H1 (cell line): ENCODE results near the gene MAPK11. TPM values are rescaled to one million over a fixed set of nuclear protein-coding genes. Genes with fewer than 3 reads are reported as not detected.
A peak's percentile ranks its signal among the peaks of the same experiment; 100 is the strongest.

Experiments used
- CTCF ChIA-PET: fragments of 300-600 bp; sonication (Branson Sonifier 250); formaldehyde crosslinking; loops from one replicate; lab custom pipeline; 2021; ENCODE audit not compliant: partially characterized antibody; lab: Charles Lee
- POLR2A ChIA-PET: fragments of 300-600 bp; sonication (Branson Sonifier 250); formaldehyde crosslinking; loops from one replicate; lab custom pipeline; 2021; ENCODE audit warnings: inconsistent platforms; ENCODE audit not compliant: partially characterized antibody; lab: Charles Lee
- DNase-seq, 2 experiments: peaks; one replicate each; pipeline versions ENCODE4 v3.0.0 to v3.0.0-alpha.2; 2010 to 2022; ENCODE audit warnings: low spot score in 2 of 2, low read depth in 1 of 2, mixed read lengths in 1 of 2
- FAIRE-seq: peaks from 2 replicates; lab custom pipeline; 2011; peaks lifted over from hg19 to GRCh38; lab: Jason Lieb, UNC
- H2AFZ ChIP-seq: 2 replicates; pipeline ENCODE4 v1.8.1; 2012; ENCODE audit warnings: low read length, inconsistent platforms
- H2AK5ac ChIP-seq: 2 replicates; pipeline ENCODE4 v1.6.1; 2013; ENCODE audit warnings: low read depth, low read length
- H2BK120ac ChIP-seq: replicated peaks from 2 replicates; pipeline ENCODE3; 2013; ENCODE audit warnings: low read depth, low read length, inconsistent platforms
- H2BK12ac ChIP-seq: 2 replicates; pipeline ENCODE4 v1.6.1; 2013; ENCODE audit warnings: low read depth, low read length
- H2BK15ac ChIP-seq: 2 replicates; pipeline ENCODE4 v1.6.1; 2013; ENCODE audit warnings: low read length
- H2BK20ac ChIP-seq: 2 replicates; pipeline ENCODE4 v1.6.1; 2013; ENCODE audit warnings: low read length
- H2BK5ac ChIP-seq: 2 replicates; pipeline ENCODE4 v1.6.1; 2013; ENCODE audit warnings: low read depth, low read length
- H3K14ac ChIP-seq: 2 replicates; pipeline ENCODE4 v1.6.1; 2013; ENCODE audit warnings: inconsistent platforms; ENCODE audit not compliant: insufficient read length
- H3K18ac ChIP-seq: 2 replicates; pipeline ENCODE4 v1.6.1; 2013; ENCODE audit warnings: low read length; ENCODE audit errors: extremely low read depth
- H3K23ac ChIP-seq: 2 replicates; pipeline ENCODE4 v1.6.1; 2013; ENCODE audit warnings: inconsistent platforms; ENCODE audit not compliant: insufficient read length
- H3K23me2 ChIP-seq: 2 replicates; pipeline ENCODE4 v1.6.1; 2013; ENCODE audit warnings: low read depth, low read length
- H3K27ac ChIP-seq: 2 replicates; pipeline ENCODE4 v1.6.1; 2011; ENCODE audit warnings: low read depth, low read length, inconsistent platforms
- H3K27me3 ChIP-seq, 4 experiments: replicated peaks in 1 of 4; 1 replicate in 1 of 4; 2 replicates in 3 of 4; pipeline versions ENCODE4 v1.6.1 to v1.8.1; 2011 to 2013; ENCODE audit warnings: low read length in 3 of 4, mild to moderate bottlenecking in 3 of 4, inconsistent platforms in 2 of 4, mixed read lengths in 2 of 4, moderate library complexity in 1 of 4; ENCODE audit not compliant: control insufficient read depth in 3 of 4, insufficient read depth in 3 of 4; ENCODE audit errors: extremely low read depth in 1 of 4
- H3K36me3 ChIP-seq, 4 experiments: 2 replicates each; pipeline versions ENCODE4 v1.6.1 to v1.8.1; 2011 to 2013; ENCODE audit warnings: mild to moderate bottlenecking in 4 of 4, low read length in 3 of 4, moderate library complexity in 2 of 4, control low read depth in 1 of 4, inconsistent platforms in 1 of 4; ENCODE audit not compliant: insufficient read depth in 4 of 4, control insufficient read depth in 2 of 4
- H3K4ac ChIP-seq: replicated peaks from 2 replicates; pipeline ENCODE3; 2013; ENCODE audit warnings: low read length, low read depth, mixed read lengths, inconsistent platforms; ENCODE audit not compliant: insufficient read length
- H3K4me1 ChIP-seq, 4 experiments: replicated peaks in 1 of 4; 1 replicate in 1 of 4; 2 replicates in 3 of 4; pipeline versions ENCODE4 v1.6.1 to v1.8.1; 2011 to 2013; ENCODE audit warnings: low read length in 3 of 4, inconsistent platforms in 2 of 4, mixed read lengths in 1 of 4; ENCODE audit not compliant: insufficient read depth in 4 of 4, control insufficient read depth in 3 of 4
- H3K4me2 ChIP-seq, 2 experiments: 2 replicates each; pipeline versions ENCODE4 v1.6.1 to v1.8.1; 2011 to 2013; ENCODE audit warnings: low read depth in 2 of 2, low read length in 2 of 2, control low read depth in 1 of 2, inconsistent platforms in 1 of 2, mild to moderate bottlenecking in 1 of 2; ENCODE audit not compliant: insufficient read depth in 1 of 2
- H3K4me3 ChIP-seq, 4 experiments: fragments of 200-600, 300-600 bp in 1 of 4; sonication (generic), shearing (Covaris generic), sonication (Bioruptor Twin) in 1 of 4; 2 replicates each; pipeline versions ENCODE4 v1.5.1 to v1.8.1; 2011 to 2016; ENCODE audit warnings: low read length in 4 of 4, low read depth in 3 of 4, control low read depth in 2 of 4, inconsistent platforms in 2 of 4, mild to moderate bottlenecking in 2 of 4, mixed read lengths in 1 of 4, moderate library complexity in 1 of 4; ENCODE audit not compliant: insufficient read depth in 2 of 4; ENCODE audit errors: extremely low read depth in 1 of 4
- H3K56ac ChIP-seq: replicated peaks from 2 replicates; pipeline ENCODE3; 2013; ENCODE audit warnings: low read depth, mild to moderate bottlenecking, mixed read lengths, low read length, inconsistent platforms; ENCODE audit not compliant: insufficient read length
- H3K79me1 ChIP-seq: 2 replicates; pipeline ENCODE4 v1.6.1; 2013; ENCODE audit warnings: low read depth, low read length, control low read depth
- H3K79me2 ChIP-seq, 2 experiments: 2 replicates each; pipeline versions ENCODE4 v1.6.1 to v1.8.1; 2012 to 2013; ENCODE audit warnings: low read length in 2 of 2, mild to moderate bottlenecking in 2 of 2, inconsistent platforms in 1 of 2; ENCODE audit not compliant: insufficient read depth in 2 of 2, control insufficient read depth in 1 of 2
- H3K9ac ChIP-seq, 4 experiments: replicated peaks in 1 of 4; 1 replicate in 1 of 4; 2 replicates in 3 of 4; pipeline versions ENCODE4 v1.6.1 to v1.8.1; 2011 to 2013; ENCODE audit warnings: low read depth in 3 of 4, low read length in 3 of 4, control low read depth in 2 of 4, mild to moderate bottlenecking in 2 of 4, moderate library complexity in 2 of 4, inconsistent platforms in 1 of 4; ENCODE audit errors: extremely low read depth in 1 of 4
- H3K9me3 ChIP-seq, 2 experiments: 2 replicates each; pipeline versions ENCODE4 v1.6.1 to v1.8.1; 2012 to 2013; ENCODE audit warnings: mild to moderate bottlenecking in 2 of 2, moderate library complexity in 2 of 2, control low read depth in 1 of 2, inconsistent platforms in 1 of 2, low read depth in 1 of 2, low read length in 1 of 2, mixed read lengths in 1 of 2; ENCODE audit not compliant: insufficient read depth in 2 of 2
- H4K20me1 ChIP-seq, 2 experiments: replicated peaks in 1 of 2; 2 replicates each; pipeline versions ENCODE3 to v1.8.1; 2011 to 2013; ENCODE audit warnings: inconsistent platforms in 2 of 2, low read length in 2 of 2, mild to moderate bottlenecking in 1 of 2; ENCODE audit not compliant: insufficient read depth in 2 of 2, control insufficient read depth in 1 of 2
- H4K5ac ChIP-seq: 2 replicates; pipeline ENCODE4 v1.6.1; 2013; ENCODE audit warnings: low read length, low read depth, mixed read lengths, inconsistent platforms; ENCODE audit not compliant: insufficient read length
- H4K8ac ChIP-seq: 2 replicates; pipeline ENCODE4 v1.8.0; 2013; ENCODE audit warnings: mild to moderate bottlenecking, moderate library complexity, low read length, inconsistent platforms; ENCODE audit not compliant: insufficient read depth; ENCODE audit errors: extremely low read depth
- H4K91ac ChIP-seq: replicated peaks from 2 replicates; pipeline ENCODE3; 2013; ENCODE audit warnings: low read length, mixed read lengths, inconsistent platforms; ENCODE audit not compliant: insufficient read length
- CEBPB ChIP-seq: IDR thresholded peaks from 2 replicates; pipeline ENCODE4 v1.6.1; 2012; ENCODE audit warnings: low read depth, low read length
- CTBP2 ChIP-seq: IDR thresholded peaks from 2 replicates; pipeline ENCODE4 v1.7.0; 2011; ENCODE audit warnings: borderline replicate concordance, mild to moderate bottlenecking, moderate library complexity, mixed read lengths, low read length; ENCODE audit not compliant: insufficient read depth, insufficient read length
- EP300 ChIP-seq, 2 experiments: IDR thresholded peaks; 1 replicate in 1 of 2; 2 replicates in 1 of 2; pipeline ENCODE4 v1.6.1; 2011 to 2012; ENCODE audit warnings: low read depth in 2 of 2, low read length in 2 of 2, mild to moderate bottlenecking in 2 of 2, borderline replicate concordance in 1 of 2, inconsistent platforms in 1 of 2, moderate library complexity in 1 of 2
- EZH2 ChIP-seq: fragments of 200-600 bp; sonication (generic); IDR thresholded peaks from 2 replicates; pipeline ENCODE4 v1.7.1; 2012; ENCODE audit warnings: low read depth, mild to moderate bottlenecking, moderate library complexity, low read length, inconsistent platforms; ENCODE audit not compliant: severe bottlenecking
- HDAC6 ChIP-seq: IDR thresholded peaks from one replicate; pipeline ENCODE4 v1.7.1; 2012; ENCODE audit warnings: low read depth, mild to moderate bottlenecking, inconsistent platforms, low read length, moderate library complexity
- KDM1A ChIP-seq: fragments of 200-600, 300-600 bp; sonication (generic); IDR thresholded peaks from 2 replicates; pipeline ENCODE4 v1.7.1; 2016; ENCODE audit warnings: mild to moderate bottlenecking, low read length, borderline replicate concordance
- POLR2A ChIP-seq, 2 experiments: IDR thresholded peaks; 1 replicate in 1 of 2; 2 replicates in 1 of 2; pipeline ENCODE4 v1.6.1; 2011; ENCODE audit warnings: low read depth in 2 of 2, low read length in 2 of 2, mild to moderate bottlenecking in 2 of 2; ENCODE audit errors: control extremely low read depth in 1 of 2
- POU5F1 ChIP-seq: IDR thresholded peaks from 2 replicates; pipeline ENCODE4 v1.6.1; 2011; ENCODE audit warnings: low read depth, mild to moderate bottlenecking, low read length, moderate library complexity
- TBP ChIP-seq: IDR thresholded peaks from 2 replicates; pipeline ENCODE4 v1.6.1; 2011; ENCODE audit warnings: low read depth, low read length, improper control_type of control experiment
- TEAD4 ChIP-seq: IDR thresholded peaks from 2 replicates; pipeline ENCODE4 v1.6.1; 2012; ENCODE audit warnings: low read depth, low read length, inconsistent platforms, mixed read lengths
- YY1 ChIP-seq: IDR thresholded peaks from 2 replicates; pipeline ENCODE4 v1.6.1; 2011; ENCODE audit warnings: low read depth, mild to moderate bottlenecking, low read length
- WGBS, 2 experiments: shearing (Covaris generic) in 1 of 2; methylation state at CpG; one replicate each; pipeline versions ENCODE4 v1.1.6 to v1.1.7; 2013 to 2015; ENCODE audit warnings: low lambda C conversion rate in 2 of 2, mixed read lengths in 2 of 2, inconsistent platforms in 1 of 2, low coverage in 1 of 2, missing lambda C conversion rate in 1 of 2; ENCODE audit not compliant: insufficient replicate concordance in 2 of 2, insufficient coverage in 1 of 2, insufficient read length in 1 of 2; ENCODE audit errors: extremely low coverage in 1 of 2, missing lambda C conversion rate in 1 of 2; 5-methylcytosine and 5-hydroxymethylcytosine counted together
- polyA plus RNA-seq, 7 experiments: library from polyadenylated mRNA; depleted of rRNA in 3 of 7; stranded (reverse) in 5 of 7; unstranded in 2 of 7; fragments of >200 nt in 5 of 7; fragments of 200-250 nt in 2 of 7; gene quantifications; 1 replicate in 5 of 7; 2 replicates in 1 of 7; 4 replicates in 1 of 7; pipeline versions ENCODE4 v1.2.1 to v1.2.3, GENCODE V29; 2011 to 2013; ENCODE audit warnings: missing spikeins in 2 of 7, mixed read lengths in 2 of 7
- total RNA-seq: library from RNA; stranded (reverse); fragmentation: NEBNext Ultra II Directional; extraction: Animal tissue kit (Norgen Biotek cat#: 25700); gene quantifications from 2 replicates; pipeline ENCODE4 v1.2.1, GENCODE V29; 2021

The MAPK11 gene
- total and polyA plus RNA-seq, 2 of the 8 experiments (the other 6 are each of a cell fraction or from before 2014, with no cell fraction given): 0.70 to 1.5 TPM

- peaks cover 7 to 32% of the 10 kb centered on the region in 2 experiments for H4K20me1 ChIP-seq
- POLR2A ChIA-PET: interaction anchor here (0.6 to 2.9 kb wide), 8 partner anchors 9 to 446 kb away, joined by 3 to 9 read pairs (median 3); no protein-coding TSS in a partner anchor
- CTCF ChIA-PET: interaction anchor here (0.6 to 2.4 kb wide), 10 partner anchors 10 to 345 kb away, joined by 3 to 6 read pairs (median 4); partner anchors contain the start of gene SYCE3
- no peaks in the 10 kb centered on the region for H3K27me3 ChIP-seq
- WGBS, 2 experiments: 89% methylated on average over 41 of the region's 43 CpGs; no CpG with 5 or more reads in 1 of the 2 experiments
- H3K27ac ChIP-seq: no peak overlapping the region
- H4K8ac ChIP-seq: no peak overlapping the region; the same call in 1 of the 2 replicates
- peaks cover 5 to 43% (median 27%) of the 10 kb centered on the region in 4 experiments for H3K36me3 ChIP-seq
- H3K79me2 ChIP-seq: no peaks in the 10 kb centered on the region; a peak in 1 of 4 replicates
- peaks cover 0 to 11% (median 2%) of the 10 kb centered on the region in 4 experiments; a peak in 3 of 7 replicates for H3K4me1 ChIP-seq
- no peak overlapping the region for H2AK5ac ChIP-seq
- H4K5ac ChIP-seq: no peak overlapping the region
- H3K23me2 ChIP-seq: no peaks in the 10 kb centered on the region
- H2BK15ac ChIP-seq: no peak overlapping the region
- H2AFZ ChIP-seq: no peak overlapping the region
- no peak overlapping the region; a peak in 1 of 4 replicates for H3K4me2 ChIP-seq
- DNase-seq: peak in 1 of 2 experiments; percentile 52
- no peak overlapping the region for H4K91ac ChIP-seq
- no peak overlapping the region for H3K4me3 ChIP-seq
- peaks cover 2% of the 10 kb centered on the region; the same call in 1 of the 2 replicates for H3K79me1 ChIP-seq
- H3K9ac ChIP-seq: no peak overlapping the region
- H2BK120ac ChIP-seq: no peak overlapping the region
- no peak overlapping the region for H2BK12ac ChIP-seq
- no peak overlapping the region for H3K14ac ChIP-seq
- no peak for TF ChIP-seq KDM1A
- TF ChIP-seq YY1: no peak
- TF ChIP-seq CTBP2: no peak
- no peak for TF ChIP-seq EP300 (IDR thresholded peaks at IDR 0.05; ENCODE audit: borderline replicate concordance in 1 of 2, low read depth in 2 of 2, low read length in 2 of 2)
- no peak for TF ChIP-seq TBP
- no peak for TF ChIP-seq POU5F1
- TF ChIP-seq CEBPB: no peak
- TF ChIP-seq EZH2: no peak
- TF ChIP-seq POLR2A (IDR thresholded peaks at IDR 0.05; ENCODE audit: control extremely low read depth in 1 of 2, low read depth in 2 of 2, low read length in 2 of 2): no peak; a peak in 1 of 3 replicates
- TF ChIP-seq TEAD4: no peak
- no peak for TF ChIP-seq HDAC6
- H3K9me3 ChIP-seq: no peaks in the 10 kb centered on the region; a peak in 1 of 4 replicates
- H2BK5ac ChIP-seq: no peak overlapping the region
- H3K56ac ChIP-seq: no peak overlapping the region
- H2BK20ac ChIP-seq: no peak overlapping the region
- H3K4ac ChIP-seq: no peak overlapping the region
- H3K18ac ChIP-seq: no peak overlapping the region
- no peak overlapping the region for H3K23ac ChIP-seq
- FAIRE-seq: no peak
These were observed 51.8 kb downstream of the MAPK11 start for GRCh38 chr22:50218153-50218995.
